CD4-positive, alpha-beta T cell (primary cell): Measurements from ENCODE around the gene SCRT2. TPM values are rescaled to one million over a fixed set of nuclear protein-coding genes. Genes with fewer than 3 reads are reported as not detected.

Source experiments
- ATAC-seq: fragments of 200-7000 bp; cut with Tn5 transposase; one replicate; pipeline ENCODE4 v1.10.0; 2022; ENCODE audit warnings: mild to moderate bottlenecking; ENCODE audit not compliant: poor library complexity
- CTCF ChIA-PET: fragments of 350-600 bp; sonication (Branson Sonifier 250); formaldehyde crosslinking; loops from one replicate; lab custom pipeline; 2021; ENCODE audit warnings: antibody characterized with exemption, inconsistent platforms; lab: Charles Lee
- POLR2A ChIA-PET: fragments of 350-600 bp; sonication (Branson Sonifier 250); formaldehyde crosslinking; loops from one replicate; lab custom pipeline; 2021; ENCODE audit warnings: antibody characterized with exemption, inconsistent platforms; lab: Charles Lee
- DNase-seq, 14 experiments: peaks; one replicate each; pipeline ENCODE4 v3.0.0-alpha.2; 2013 to 2020; ENCODE audit warnings: mixed read lengths in 2 of 14
- H3K27ac ChIP-seq, 2 donors: one replicate each; pipeline versions ENCODE4 v1.5.1 to v1.7.0; 2013; ENCODE audit warnings: low read length in 2 of 2, low read depth in 1 of 2, mild to moderate bottlenecking in 1 of 2
- H3K27me3 ChIP-seq, 2 experiments: 1 replicate in 1 of 2; 2 replicates in 1 of 2; pipeline versions ENCODE4 v1.6.1 to v1.7.0; 2013; ENCODE audit warnings: low read length in 2 of 2, control low read depth in 1 of 2, mild to moderate bottlenecking in 1 of 2, moderate library complexity in 1 of 2; ENCODE audit not compliant: insufficient read depth in 2 of 2, control insufficient read depth in 1 of 2
- H3K36me3 ChIP-seq: one replicate; pipeline ENCODE4 v1.6.1; 2013; ENCODE audit warnings: low read length, control low read depth; ENCODE audit not compliant: insufficient read depth
- H3K4me1 ChIP-seq: one replicate; pipeline ENCODE4 v1.6.1; 2013; ENCODE audit warnings: low read length, control low read depth; ENCODE audit not compliant: insufficient read depth
- H3K4me3 ChIP-seq: one replicate; pipeline ENCODE4 v1.5.1; 2013; ENCODE audit warnings: mild to moderate bottlenecking, low read length, moderate library complexity
- H3K9me3 ChIP-seq, 2 experiments: 1 replicate in 1 of 2; 2 replicates in 1 of 2; pipeline versions ENCODE4 v1.6.1 to v1.7.0; 2013; ENCODE audit warnings: low read length in 2 of 2, mild to moderate bottlenecking in 2 of 2, control low read depth in 1 of 2, moderate library complexity in 1 of 2; ENCODE audit not compliant: control insufficient read depth in 1 of 2, insufficient read depth in 1 of 2
- H3K27ac Mint-ChIP-seq: one replicate; pipeline ENCODE4 v1.8.0; 2020; ENCODE audit warnings: mixed read lengths
- H3K27me3 Mint-ChIP-seq: one replicate; pipeline ENCODE4 v1.8.0; 2021; ENCODE audit warnings: mixed read lengths
- H3K36me3 Mint-ChIP-seq: one replicate; pipeline ENCODE4 v1.8.0; 2021; ENCODE audit warnings: low read depth, mixed read lengths
- H3K4me1 Mint-ChIP-seq: one replicate; pipeline ENCODE4 v1.8.0; 2021; ENCODE audit warnings: low read depth, mixed read lengths
- H3K4me3 Mint-ChIP-seq: one replicate; pipeline ENCODE4 v1.8.0; 2020; ENCODE audit warnings: mild to moderate bottlenecking, mixed read lengths
- H3K9me3 Mint-ChIP-seq: one replicate; pipeline ENCODE4 v1.8.0; 2020; ENCODE audit warnings: mixed read lengths
- intact Hi-C, 2 experiments: fragments of 100-400 bp; cut with DNase I in 1 of 2; cut with micrococcal nuclease in 1 of 2; formaldehyde crosslinking; loops; one replicate each; pipeline versions ENCODE4 v1.15.1 to v1.9.0; 2023 to 2025; cut with DNase I, micrococcal nuclease
- total RNA-seq, 174 experiments: library from RNA in 2 of 174; stranded (reverse) in 2 of 174; gene quantifications; one replicate each; pipeline ENCODE4 v1.2.3 and lab custom pipeline; 2021 to 2026
- TF ChIP-seq, protein P1 (sequence below): fragments of 200-600 bp; IDR thresholded peaks from one replicate; pipeline ENCODE4 v1.8.0; 2022; ENCODE audit warnings: antibody characterized with exemption, mild to moderate bottlenecking

Gene SCRT2
- total RNA-seq, 2 experiments from 2014 or later = not detected

DNA sequence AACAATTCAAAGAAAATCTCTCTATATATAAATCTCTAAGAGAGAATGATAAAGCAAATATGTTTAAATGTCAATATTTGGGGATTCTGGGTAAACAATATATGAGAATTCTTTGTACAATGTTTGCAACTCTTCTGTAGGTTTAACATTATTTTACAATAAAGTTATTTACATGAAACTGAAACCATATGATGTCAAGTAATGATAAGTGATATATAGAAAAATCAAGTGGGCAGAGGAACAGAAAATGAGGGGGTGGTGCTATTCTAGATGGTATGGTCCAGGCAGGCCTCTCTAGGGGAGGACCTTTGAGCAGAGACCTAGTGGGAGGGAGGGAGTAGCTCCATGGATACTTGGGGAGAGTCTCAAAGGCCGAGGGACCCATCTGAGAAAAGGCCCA lies 16.4 kb upstream of the SCRT2 start:
- no peak for ATAC-seq
- no peak overlapping the region for H3K27ac ChIP-seq
- Mint-ChIP-seq H3K36me3 (no peaks in the 10 kb centered on the region), H3K27me3 (peaks cover 55% of the 10 kb centered on the region), H3K9me3 (no peaks in the 10 kb centered on the region), H3K4me1 (no peaks in the 10 kb centered on the region), H3K27ac (no peak overlapping the region), H3K4me3 (no peak overlapping the region)
- H3K4me3 ChIP-seq = no peak overlapping the region
- TF ChIP-seq, protein P1, sequence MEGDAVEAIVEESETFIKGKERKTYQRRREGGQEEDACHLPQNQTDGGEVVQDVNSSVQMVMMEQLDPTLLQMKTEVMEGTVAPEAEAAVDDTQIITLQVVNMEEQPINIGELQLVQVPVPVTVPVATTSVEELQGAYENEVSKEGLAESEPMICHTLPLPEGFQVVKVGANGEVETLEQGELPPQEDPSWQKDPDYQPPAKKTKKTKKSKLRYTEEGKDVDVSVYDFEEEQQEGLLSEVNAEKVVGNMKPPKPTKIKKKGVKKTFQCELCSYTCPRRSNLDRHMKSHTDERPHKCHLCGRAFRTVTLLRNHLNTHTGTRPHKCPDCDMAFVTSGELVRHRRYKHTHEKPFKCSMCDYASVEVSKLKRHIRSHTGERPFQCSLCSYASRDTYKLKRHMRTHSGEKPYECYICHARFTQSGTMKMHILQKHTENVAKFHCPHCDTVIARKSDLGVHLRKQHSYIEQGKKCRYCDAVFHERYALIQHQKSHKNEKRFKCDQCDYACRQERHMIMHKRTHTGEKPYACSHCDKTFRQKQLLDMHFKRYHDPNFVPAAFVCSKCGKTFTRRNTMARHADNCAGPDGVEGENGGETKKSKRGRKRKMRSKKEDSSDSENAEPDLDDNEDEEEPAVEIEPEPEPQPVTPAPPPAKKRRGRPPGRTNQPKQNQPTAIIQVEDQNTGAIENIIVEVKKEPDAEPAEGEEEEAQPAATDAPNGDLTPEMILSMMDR = no peak
- H3K4me1 ChIP-seq = no peaks in the 10 kb centered on the region
- peaks cover 0 to 12% of the 10 kb centered on the region in 2 experiments for H3K9me3 ChIP-seq
- ChIA-PET CTCF (no interaction called here), POLR2A (no interaction called here)
- no peaks in the 10 kb centered on the region for H3K27me3 ChIP-seq
- intact Hi-C loops = no loop called here
- no peaks in the 10 kb centered on the region for H3K36me3 ChIP-seq
- DNase-seq = no peak

DNA sequence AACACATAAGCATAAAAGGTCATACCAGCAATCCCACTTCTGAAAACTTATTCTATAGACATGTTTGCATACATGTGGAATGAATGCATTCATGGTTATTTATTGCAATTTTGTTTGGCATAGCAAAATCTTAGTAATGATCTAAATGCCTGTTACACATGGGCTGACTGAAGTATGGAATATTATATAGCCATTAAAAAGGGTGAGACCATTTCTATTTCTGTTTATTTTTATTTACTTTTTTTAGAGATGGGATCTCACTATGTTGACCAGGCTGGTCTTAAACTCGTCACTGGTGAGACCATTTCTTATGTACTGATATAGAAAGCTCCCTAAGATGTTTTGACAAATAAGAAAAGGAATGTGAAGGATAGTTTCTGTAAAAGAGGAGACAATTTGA lies 14.3 kb upstream of the SCRT2 start:
- TF ChIP-seq, protein P1 = no peak
- ChIA-PET POLR2A (no interaction called here), CTCF (no interaction called here)
- Mint-ChIP-seq H3K27me3 (peaks cover 43% of the 10 kb centered on the region), H3K4me1 (no peaks in the 10 kb centered on the region), H3K27ac (no peak overlapping the region), H3K9me3 (no peaks in the 10 kb centered on the region), H3K36me3 (no peaks in the 10 kb centered on the region), H3K4me3 (no peak overlapping the region)
- no peak for ATAC-seq
- Histone ChIP-seq H3K27ac (no peak overlapping the region), H3K4me1 (no peaks in the 10 kb centered on the region), H3K4me3 (no peak overlapping the region), H3K27me3 (no peaks in the 10 kb centered on the region), H3K36me3 (no peaks in the 10 kb centered on the region), H3K9me3 (peaks cover 0 to 16% of the 10 kb centered on the region in 2 experiments)
- no peak for DNase-seq
- intact Hi-C loops = no loop called here

DNA sequence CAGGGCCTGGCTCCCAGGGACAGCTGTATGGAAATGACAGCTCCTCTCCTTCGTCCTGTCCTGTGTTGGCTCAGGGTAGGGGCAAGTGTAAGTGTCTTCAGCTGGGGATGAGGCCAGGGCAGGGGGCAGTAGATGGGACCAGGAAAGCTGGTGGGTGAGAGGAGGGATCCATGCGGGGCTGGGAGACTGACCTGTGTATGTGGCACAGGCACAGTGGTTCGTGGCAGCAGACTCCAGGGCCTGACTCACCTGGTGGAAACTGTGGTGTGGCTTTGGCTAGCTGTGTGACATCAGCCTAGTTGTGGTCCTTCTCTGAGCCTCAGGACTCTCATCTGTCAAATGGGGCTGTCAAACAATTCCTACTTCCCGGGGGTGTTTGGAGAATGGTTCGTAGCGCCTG lies 13.7 kb upstream of the SCRT2 start:
- Histone ChIP-seq H3K4me3 (no peak overlapping the region), H3K36me3 (no peaks in the 10 kb centered on the region), H3K4me1 (no peaks in the 10 kb centered on the region), H3K9me3 (peaks cover 0 to 16% of the 10 kb centered on the region in 2 experiments), H3K27ac (no peak overlapping the region), H3K27me3 (no peaks in the 10 kb centered on the region)
- CTCF ChIA-PET = no interaction called here
- H3K27me3 Mint-ChIP-seq = peaks cover 45% of the 10 kb centered on the region
- intact Hi-C loops = no loop called here
- no peak for ATAC-seq
- no peaks in the 10 kb centered on the region for H3K4me1 Mint-ChIP-seq
- H3K36me3 Mint-ChIP-seq = no peaks in the 10 kb centered on the region
- TF ChIP-seq, protein P1 = no peak
- no peak overlapping the region for H3K4me3 Mint-ChIP-seq
- POLR2A ChIA-PET = no interaction called here
- H3K9me3 Mint-ChIP-seq = no peaks in the 10 kb centered on the region
- no peak overlapping the region for H3K27ac Mint-ChIP-seq
- no peak for DNase-seq
